WTC11 (cell line): Measurements from ENCODE around the gene GALNT9. TPM values are rescaled to one million over a fixed set of nuclear protein-coding genes. Genes with fewer than 3 reads are reported as not detected.

Source experiments
- ATAC-seq: fragments of 200-7000 bp; cut with Tn5 transposase; 2 replicates; pipeline ENCODE4 v1.10.0; 2021; ENCODE audit warnings: mild to moderate bottlenecking, moderate library complexity
- CTCF ChIA-PET: fragments of 300-600 bp; sonication (Branson Sonifier 250); formaldehyde crosslinking; loops from one replicate; lab custom pipeline; 2021; ENCODE audit warnings: antibody characterized with exemption; lab: Charles Lee
- POLR2A ChIA-PET: fragments of 350-600 bp; sonication (Branson Sonifier 250); formaldehyde crosslinking; loops from one replicate; lab custom pipeline; 2021; ENCODE audit warnings: antibody characterized with exemption; lab: Charles Lee
- DNase-seq: peaks from one replicate; pipeline ENCODE4 v3.0.0; 2021; ENCODE audit warnings: low spot score
- H3K27ac Mint-ChIP-seq: 2 replicates; pipeline ENCODE4 v1.8.0; 2021; ENCODE audit warnings: mixed read lengths
- H3K27me3 Mint-ChIP-seq: 2 replicates; pipeline ENCODE4 v1.8.0; 2021; ENCODE audit warnings: low read depth, mild to moderate bottlenecking, moderate library complexity, mixed read lengths
- H3K36me3 Mint-ChIP-seq: 2 replicates; pipeline ENCODE4 v1.8.0; 2021; ENCODE audit warnings: mixed read lengths
- H3K4me1 Mint-ChIP-seq: 2 replicates; pipeline ENCODE4 v1.8.0; 2022; ENCODE audit warnings: mixed read lengths
- H3K4me3 Mint-ChIP-seq: 2 replicates; pipeline ENCODE4 v1.8.0; 2021; ENCODE audit warnings: mild to moderate bottlenecking, moderate library complexity, mixed read lengths
- H3K9me3 Mint-ChIP-seq: 2 replicates; pipeline ENCODE4 v1.8.0; 2021; ENCODE audit warnings: mixed read lengths
- AR ChIP-seq: fragments of 250-450 bp; sonication (Bioruptor Pico); IDR thresholded peaks from 2 replicates; pipeline ENCODE4 v1.9.0; 2021; ENCODE audit warnings: mild to moderate bottlenecking
- EMX1 ChIP-seq: fragments of 250-450 bp; sonication (Bioruptor Pico); IDR thresholded peaks from 2 replicates; pipeline ENCODE4 v1.8.0; 2021; ENCODE audit warnings: mild to moderate bottlenecking
- FOXJ3 ChIP-seq: sonication (generic); formaldehyde crosslinking; IDR thresholded peaks from 2 replicates; pipeline ENCODE4 v1.9.0; 2021; ENCODE audit warnings: missing genetic modification reagents, mild to moderate bottlenecking, borderline replicate concordance
- FOXP1 ChIP-seq: sonication (generic); formaldehyde crosslinking; IDR thresholded peaks from 2 replicates; pipeline ENCODE4 v1.8.0; 2022; ENCODE audit warnings: missing genetic modification reagents, mild to moderate bottlenecking, moderate library complexity, borderline replicate concordance
- IRF1 ChIP-seq: sonication (generic); formaldehyde crosslinking; IDR thresholded peaks from 2 replicates; pipeline ENCODE4 v1.8.0; 2023; ENCODE audit warnings: missing genetic modification reagents
- MYBL2 ChIP-seq: sonication (generic); formaldehyde crosslinking; IDR thresholded peaks from 2 replicates; pipeline ENCODE4 v1.8.1; 2023; ENCODE audit warnings: mild to moderate bottlenecking, moderate library complexity, missing genetic modification reagents
- NFE2L1 ChIP-seq: sonication (generic); formaldehyde crosslinking; IDR thresholded peaks from 2 replicates; pipeline ENCODE4 v1.8.1; 2023; ENCODE audit warnings: missing genetic modification reagents
- NR3C1 ChIP-seq: sonication (generic); formaldehyde crosslinking; conservative IDR thresholded peaks from 2 replicates; pipeline ENCODE4 v1.8.1; 2023; ENCODE audit warnings: low read depth, mild to moderate bottlenecking, missing genetic modification reagents
- OVOL2 ChIP-seq: fragments of 250-450 bp; sonication (Bioruptor Pico); IDR thresholded peaks from 2 replicates; pipeline ENCODE4 v1.9.0; 2021; ENCODE audit warnings: mild to moderate bottlenecking, borderline replicate concordance
- PREB ChIP-seq: sonication (generic); formaldehyde crosslinking; IDR thresholded peaks from 2 replicates; pipeline ENCODE4 v1.8.1; 2022; ENCODE audit warnings: mild to moderate bottlenecking, missing genetic modification reagents, moderate library complexity, borderline replicate concordance
- RORB ChIP-seq: fragments of 250-450 bp; sonication (Bioruptor Pico); IDR thresholded peaks from 2 replicates; pipeline ENCODE4 v1.9.0; 2021; ENCODE audit warnings: mild to moderate bottlenecking
- SMAD4 ChIP-seq: sonication (generic); formaldehyde crosslinking; IDR thresholded peaks from 2 replicates; pipeline ENCODE4 v1.8.0; 2022; ENCODE audit warnings: mild to moderate bottlenecking, missing genetic modification reagents
- TEAD1 ChIP-seq: sonication (generic); formaldehyde crosslinking; IDR thresholded peaks from 2 replicates; pipeline ENCODE4 v1.8.0; 2022; ENCODE audit warnings: mild to moderate bottlenecking, missing genetic modification reagents
- TP53 ChIP-seq: sonication (generic); formaldehyde crosslinking; IDR thresholded peaks from 2 replicates; pipeline ENCODE4 v1.8.1; 2023; ENCODE audit warnings: mild to moderate bottlenecking, missing genetic modification reagents
- ZNF232 ChIP-seq: sonication (generic); formaldehyde crosslinking; IDR thresholded peaks from 2 replicates; pipeline ENCODE4 v1.8.0; 2022; ENCODE audit warnings: mild to moderate bottlenecking, missing genetic modification reagents
- ZNF281 ChIP-seq: sonication (generic); formaldehyde crosslinking; IDR thresholded peaks from 2 replicates; pipeline ENCODE4 v1.8.0; 2023; ENCODE audit warnings: mild to moderate bottlenecking, missing genetic modification reagents
- ZNF423 ChIP-seq: fragments of 250-450 bp; sonication (Bioruptor Pico); IDR thresholded peaks from 2 replicates; pipeline ENCODE4 v2.1.2; 2022; ENCODE audit warnings: mild to moderate bottlenecking, moderate library complexity
- ZNF512 ChIP-seq: sonication (generic); formaldehyde crosslinking; IDR thresholded peaks from 2 replicates; pipeline ENCODE4 v1.8.1; 2022; ENCODE audit warnings: missing genetic modification reagents, borderline replicate concordance
- total RNA-seq: library from RNA; stranded (reverse); gene quantifications from 3 replicates; pipeline ENCODE4 v1.2.3, GENCODE V29; 2021

The GALNT9 gene
- total RNA-seq, 1 experiment from 2014 or later: 0.90 TPM

GRCh38 chr12:132204793-132205270 is 124.6 kb downstream of the GALNT9 start (continued):
- TF ChIP-seq FOXP1 (CRISPR knock-in tag) (no peak), OVOL2 (CRISPR knock-in tag) (no peak), MYBL2 (no peak), TP53 (CRISPR knock-in tag) (no peak), AR (CRISPR knock-in tag) (no peak)

GRCh38 chr12:132204063-132204792 is 125.2 kb downstream of the GALNT9 start:
- ATAC-seq: no peak
- no peaks in the 10 kb centered on the region for H3K36me3 Mint-ChIP-seq
- DNase-seq: no peak
- POLR2A ChIA-PET: no interaction called here
- no peak overlapping the region for H3K4me3 Mint-ChIP-seq
- CTCF ChIA-PET: interaction anchor here (0.7 to 2.0 kb wide), 4 partner anchors 10 to 51 kb away, joined by 3 to 9 read pairs (median 5); no protein-coding TSS in a partner anchor
- no peaks in the 10 kb centered on the region for H3K9me3 Mint-ChIP-seq
- H3K27ac Mint-ChIP-seq: no peak overlapping the region
- TF ChIP-seq RORB (CRISPR knock-in tag) (no peak), NR3C1 (CRISPR knock-in tag) (no peak), TEAD1 (CRISPR knock-in tag) (no peak), FOXJ3 (CRISPR knock-in tag) (no peak), ZNF512 (CRISPR knock-in tag) (no peak)
- TF ChIP-seq, all 79 proteins: peak for 0
- peaks cover 76% of the 10 kb centered on the region for H3K27me3 Mint-ChIP-seq
- no peaks in the 10 kb centered on the region for H3K4me1 Mint-ChIP-seq

GRCh38 chr12:132202929-132203721 is 126.3 kb downstream of the GALNT9 start:
- H3K27me3 Mint-ChIP-seq: peaks cover 67% of the 10 kb centered on the region
- ATAC-seq (no peak), DNase-seq (no peak)
- ChIA-PET POLR2A (no interaction called here), CTCF (no interaction called here)
- no peaks in the 10 kb centered on the region for H3K4me1 Mint-ChIP-seq
- H3K9me3 Mint-ChIP-seq: no peaks in the 10 kb centered on the region
- no peaks in the 10 kb centered on the region for H3K36me3 Mint-ChIP-seq
- no peak overlapping the region for H3K27ac Mint-ChIP-seq
- H3K4me3 Mint-ChIP-seq: no peak overlapping the region
- TF ChIP-seq IRF1 (CRISPR knock-in tag) (no peak), ZNF423 (CRISPR knock-in tag) (no peak), ZNF232 (CRISPR knock-in tag) (no peak), SMAD4 (CRISPR knock-in tag) (no peak), ZNF281 (CRISPR knock-in tag) (no peak), EMX1 (no peak), PREB (CRISPR knock-in tag) (no peak), NFE2L1 (no peak)
